Endothelial cell of umbilical vein (primary cell): ENCODE results near the gene ZNF3. TPM values are rescaled to one million over a fixed set of nuclear protein-coding genes. Genes with fewer than 3 reads are reported as not detected.

Source experiments
- BruUV-seq: library from RNA; stranded (reverse); fragments of 400-500 nt; replicated peaks from 2 replicates; lab custom pipeline; 2021; lab: Mats Ljungman, UMichigan
- CTCF ChIA-PET: fragments of 300-600, 350-600 bp; sonication (Branson Sonifier 250); formaldehyde crosslinking; loops from one replicate; lab custom pipeline; 2021; ENCODE audit warnings: antibody characterized with exemption, inconsistent platforms; lab: Charles Lee
- POLR2A ChIA-PET: fragments of 300-600, 350-600 bp; sonication (Branson Sonifier 250); formaldehyde crosslinking; loops from one replicate; lab custom pipeline; 2021; ENCODE audit warnings: antibody characterized with exemption, inconsistent platforms; lab: Charles Lee
- DNase-seq: peaks from one replicate; pipeline ENCODE4 v3.0.0-alpha.2; 2011; ENCODE audit warnings: low read depth, low spot score
- FAIRE-seq: peaks from 2 replicates; lab custom pipeline; 2011; peaks lifted over from hg19 to GRCh38; lab: Jason Lieb, UNC
- H2AFZ ChIP-seq: 2 replicates; pipeline ENCODE4 v1.6.0; 2012; ENCODE audit warnings: low read depth, low read length, control low read depth, inconsistent platforms
- H3K27ac ChIP-seq: 2 replicates; pipeline ENCODE4 v1.5.1; 2011; ENCODE audit warnings: low read depth, mild to moderate bottlenecking, control low read depth, low read length, moderate library complexity; ENCODE audit not compliant: insufficient read depth
- H3K27me3 ChIP-seq, 2 experiments: 2 replicates each; pipeline versions ENCODE4 v1.6.0 to v1.6.1; 2011; ENCODE audit warnings: low read length in 2 of 2, mixed read lengths in 1 of 2; ENCODE audit not compliant: control insufficient read depth in 2 of 2, insufficient read depth in 2 of 2
- H3K36me3 ChIP-seq, 2 experiments: 2 replicates in 1 of 2; 3 replicates in 1 of 2; pipeline ENCODE4 v1.5.1; 2011; ENCODE audit warnings: low read length in 2 of 2, mild to moderate bottlenecking in 1 of 2, moderate library complexity in 1 of 2; ENCODE audit not compliant: control insufficient read depth in 2 of 2, insufficient read depth in 2 of 2; ENCODE audit errors: extremely low read depth in 1 of 2
- H3K4me1 ChIP-seq: 3 replicates; pipeline ENCODE4 v1.5.1; 2011; ENCODE audit warnings: mild to moderate bottlenecking, low read length; ENCODE audit not compliant: control insufficient read depth, insufficient read depth; ENCODE audit errors: extremely low read depth
- H3K4me2 ChIP-seq: 2 replicates; pipeline ENCODE4 v1.6.1; 2011; ENCODE audit warnings: low read length, control low read depth, mixed read lengths; ENCODE audit not compliant: insufficient read depth
- H3K4me3 ChIP-seq, 3 experiments: fragments of 200-600 bp in 1 of 3; sonication (generic), shearing (Covaris generic) in 1 of 3; replicated peaks in 1 of 3; 2 replicates each; pipeline ENCODE4 v1.5.1; 2011 to 2016; ENCODE audit warnings: control low read depth in 3 of 3, low read length in 3 of 3, mild to moderate bottlenecking in 2 of 3, inconsistent platforms in 1 of 3, low read depth in 1 of 3, moderate library complexity in 1 of 3; ENCODE audit not compliant: insufficient read depth in 1 of 3
- H3K79me2 ChIP-seq: 2 replicates; pipeline ENCODE4 v1.6.0; 2012; ENCODE audit warnings: low read length, inconsistent platforms; ENCODE audit not compliant: control insufficient read depth, insufficient read depth
- H3K9ac ChIP-seq: replicated peaks from 2 replicates; pipeline ENCODE3; 2011; ENCODE audit warnings: low read length, control low read depth; ENCODE audit not compliant: insufficient read depth; ENCODE audit errors: extremely low read depth
- H3K9me1 ChIP-seq: replicated peaks from 3 replicates; pipeline ENCODE4 v1.6.0; 2011; ENCODE audit warnings: mild to moderate bottlenecking, low read length; ENCODE audit not compliant: control insufficient read depth, insufficient read depth; ENCODE audit errors: extremely low read depth
- H3K9me3 ChIP-seq: replicated peaks from 2 replicates; pipeline ENCODE4 v1.5.1; 2012; ENCODE audit warnings: low read length, inconsistent platforms; ENCODE audit not compliant: control insufficient read depth, insufficient read depth
- H4K20me1 ChIP-seq: replicated peaks from 2 replicates; pipeline ENCODE3; 2011; ENCODE audit warnings: mild to moderate bottlenecking, low read length; ENCODE audit not compliant: control insufficient read depth, insufficient read depth; ENCODE audit errors: extremely low read depth
- FOS ChIP-seq: IDR thresholded peaks from 2 replicates; pipeline ENCODE4 v1.6.1; 2011; ENCODE audit warnings: mild to moderate bottlenecking, low read length, moderate library complexity, borderline replicate concordance; ENCODE audit not compliant: insufficient read depth
- GATA2 ChIP-seq: IDR thresholded peaks from 2 replicates; pipeline ENCODE4 v1.7.0; 2011; ENCODE audit warnings: low read depth, mild to moderate bottlenecking, moderate library complexity, mixed read lengths, low read length; ENCODE audit not compliant: insufficient read length, insufficient read depth
- JUN ChIP-seq: IDR thresholded peaks from 2 replicates; pipeline ENCODE4 v1.6.1; 2011; ENCODE audit warnings: borderline replicate concordance, low read depth; ENCODE audit not compliant: insufficient read length, insufficient read depth
- POLR2A ChIP-seq: IDR thresholded peaks from 2 replicates; pipeline ENCODE4 v1.6.1; 2012; ENCODE audit warnings: low read depth, mild to moderate bottlenecking, control low read depth, low read length
- dilution Hi-C: fragments of 300-500 bp; cut with MboI; formaldehyde crosslinking; loops from one replicate; pipeline ENCODE4 v1.15.0; 2019; ENCODE audit warnings: low sequenced_read_pairs; ENCODE audit not compliant: extremely low pct_ligation_motif_present
- intact Hi-C: fragments of 100-400 bp; cut with micrococcal nuclease; formaldehyde crosslinking; loops from one replicate; pipeline ENCODE4 v1.10.0; 2022
- polyA plus RNA-seq, 4 experiments: library from polyadenylated mRNA; depleted of rRNA in 3 of 4; stranded (reverse) in 3 of 4; unstranded in 1 of 4; fragments of >200 nt; gene quantifications; 2 replicates each; pipeline versions ENCODE4 v1.2.1 to v1.2.3, GENCODE V29; 2011 to 2012; ENCODE audit warnings: missing spikeins in 1 of 4
- total RNA-seq: library from RNA; stranded (reverse); gene quantifications from 2 replicates; pipeline ENCODE4 v1.2.3, GENCODE V29; 2021
- TF ChIP-seq, protein P1 (sequence below), 2 donors: IDR thresholded peaks; 1 replicate in 1 of 2; 2 replicates in 1 of 2; pipeline ENCODE4 v1.5.1; 2011; ENCODE audit warnings: low read length in 2 of 2, mild to moderate bottlenecking in 2 of 2, moderate library complexity in 2 of 2, control low read depth in 1 of 2, inconsistent platforms in 1 of 2, low read depth in 1 of 2; ENCODE audit not compliant: insufficient read depth in 1 of 2; ENCODE audit errors: extremely low read depth in 1 of 2
- TF ChIP-seq, protein P2 (sequence below): IDR thresholded peaks from 2 replicates; pipeline ENCODE4 v1.6.1; 2011; ENCODE audit not compliant: insufficient read depth, insufficient read length

Gene ZNF3
- total and polyA plus RNA-seq, 2 donors (not counting 3 experiments of a cell fraction or from before 2014, with no cell fraction given): 21.8 to 30.9 TPM

DNA sequence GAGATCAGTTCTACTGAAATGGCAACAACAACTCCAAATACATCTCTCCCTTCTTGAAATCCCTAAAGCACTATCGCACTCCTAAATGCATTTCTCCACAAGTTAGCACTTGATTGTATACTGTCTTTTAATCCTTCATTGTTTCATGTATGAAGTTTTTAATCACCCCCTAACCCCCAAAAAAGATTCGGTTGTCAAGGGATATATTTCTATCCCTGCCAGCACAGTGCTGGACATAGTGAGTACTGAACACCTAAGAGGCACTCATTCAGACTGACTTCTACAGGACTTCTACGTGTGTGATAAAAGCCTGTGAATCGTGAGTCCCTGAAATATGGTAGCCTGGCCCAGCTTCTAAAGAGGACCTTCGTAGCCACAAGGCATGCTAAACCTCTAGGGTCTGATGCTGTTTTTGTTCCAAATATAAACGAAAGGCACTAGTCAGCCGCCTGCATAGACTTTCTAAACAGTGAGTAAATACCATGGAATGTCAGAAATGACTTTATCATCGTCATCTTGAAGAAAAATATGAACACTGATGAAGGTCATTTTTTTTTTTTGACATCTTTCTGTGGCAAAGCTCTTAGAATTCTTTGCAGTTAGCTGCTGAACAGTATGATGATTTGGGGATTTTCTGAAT is 46.5 kb downstream of the ZNF3 start:
- Histone ChIP-seq H3K4me2 (no peak overlapping the region), H3K4me3 (no peak overlapping the region), H3K9me3 (no peaks in the 10 kb centered on the region), H3K36me3 (peaks cover 19 to 41% of the 10 kb centered on the region in 2 experiments), H3K27ac (peak overlapping the region; percentile 58), H3K4me1 (peaks cover 9% of the 10 kb centered on the region), H2AFZ (no peak overlapping the region), H4K20me1 (no peaks in the 10 kb centered on the region), H3K79me2 (no peaks in the 10 kb centered on the region), H3K9ac (no peak overlapping the region), H3K9me1 (no peaks in the 10 kb centered on the region), H3K27me3 (no peaks in the 10 kb centered on the region)
- dilution Hi-C loops: no loop called here
- ChIA-PET POLR2A (no interaction called here), CTCF (interaction anchor here (0.6 to 0.9 kb wide), 2 partner anchors 18 to 19 kb away, joined by 3 read pairs; no protein-coding TSS in a partner anchor)
- BruUV-seq: no TSS peak
- TF ChIP-seq JUN (peak; percentile 46), GATA2 (peak; percentile 75), POLR2A (no peak), FOS (peak; percentile 35)
- TF ChIP-seq, protein P1, sequence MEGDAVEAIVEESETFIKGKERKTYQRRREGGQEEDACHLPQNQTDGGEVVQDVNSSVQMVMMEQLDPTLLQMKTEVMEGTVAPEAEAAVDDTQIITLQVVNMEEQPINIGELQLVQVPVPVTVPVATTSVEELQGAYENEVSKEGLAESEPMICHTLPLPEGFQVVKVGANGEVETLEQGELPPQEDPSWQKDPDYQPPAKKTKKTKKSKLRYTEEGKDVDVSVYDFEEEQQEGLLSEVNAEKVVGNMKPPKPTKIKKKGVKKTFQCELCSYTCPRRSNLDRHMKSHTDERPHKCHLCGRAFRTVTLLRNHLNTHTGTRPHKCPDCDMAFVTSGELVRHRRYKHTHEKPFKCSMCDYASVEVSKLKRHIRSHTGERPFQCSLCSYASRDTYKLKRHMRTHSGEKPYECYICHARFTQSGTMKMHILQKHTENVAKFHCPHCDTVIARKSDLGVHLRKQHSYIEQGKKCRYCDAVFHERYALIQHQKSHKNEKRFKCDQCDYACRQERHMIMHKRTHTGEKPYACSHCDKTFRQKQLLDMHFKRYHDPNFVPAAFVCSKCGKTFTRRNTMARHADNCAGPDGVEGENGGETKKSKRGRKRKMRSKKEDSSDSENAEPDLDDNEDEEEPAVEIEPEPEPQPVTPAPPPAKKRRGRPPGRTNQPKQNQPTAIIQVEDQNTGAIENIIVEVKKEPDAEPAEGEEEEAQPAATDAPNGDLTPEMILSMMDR (IDR thresholded peaks at IDR 0.05; ENCODE audit: extremely low read depth in 1 of 2, insufficient read depth in 1 of 2, low read depth in 1 of 2, low read length in 2 of 2): no peak
- TF ChIP-seq, protein P2, sequence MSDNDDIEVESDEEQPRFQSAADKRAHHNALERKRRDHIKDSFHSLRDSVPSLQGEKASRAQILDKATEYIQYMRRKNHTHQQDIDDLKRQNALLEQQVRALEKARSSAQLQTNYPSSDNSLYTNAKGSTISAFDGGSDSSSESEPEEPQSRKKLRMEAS: no peak
- FAIRE-seq (peak; percentile 83), DNase-seq (peak; percentile 46)
- intact Hi-C loops: no loop called here
